ENCODE results near the gene UBAC2.

Gene UBAC2

GRCh38 chr13:99373436-99373835 lies 172.8 kb downstream of the UBAC2 start:
- in situ Hi-C loops (cut with MboI; ENCODE audit: low sequenced_read_pairs), result no loop called here

GRCh38 chr13:99374169-99374991 lies 173.7 kb downstream of the UBAC2 start:
- in situ Hi-C loops (cut with MboI; ENCODE audit: low sequenced_read_pairs), result no loop called here

GRCh38 chr13:99374994-99375737 lies 174.5 kb downstream of the UBAC2 start:
- in situ Hi-C loops (cut with MboI; ENCODE audit: low sequenced_read_pairs), result no loop called here

- in situ Hi-C loops (cut with MboI; ENCODE audit: low sequenced_read_pairs), result no loop called here
These were observed 175.1 kb downstream of the UBAC2 start for GRCh38 chr13:99375738-99376080.

GRCh38 chr13:99376132-99376531 lies 175.5 kb downstream of the UBAC2 start:
- in situ Hi-C loops (cut with MboI; ENCODE audit: low sequenced_read_pairs), result no loop called here

GRCh38 chr13:99376924-99377323 lies 176.3 kb downstream of the UBAC2 start:
- in situ Hi-C loops (cut with MboI; ENCODE audit: low sequenced_read_pairs), result no loop called here

GRCh38 chr13:99377641-99378040 lies 177.0 kb downstream of the UBAC2 start:
- in situ Hi-C loops (cut with MboI; ENCODE audit: low sequenced_read_pairs), result no loop called here

- in situ Hi-C loops (cut with MboI; ENCODE audit: low sequenced_read_pairs), result no loop called here
These were observed 178.5 kb downstream of the UBAC2 start for GRCh38 chr13:99378985-99379733.

- in situ Hi-C loops (cut with MboI; ENCODE audit: low sequenced_read_pairs), result no loop called here
These were observed 179.5 kb downstream of the UBAC2 start for GRCh38 chr13:99379856-99380801.

- in situ Hi-C loops (cut with MboI; ENCODE audit: low sequenced_read_pairs), result no loop called here
These were observed 180.4 kb downstream of the UBAC2 start for GRCh38 chr13:99380921-99381645.

GRCh38 chr13:99381766-99382165 lies 181.1 kb downstream of the UBAC2 start:
- in situ Hi-C loops (cut with MboI; ENCODE audit: low sequenced_read_pairs), result no loop called here

- in situ Hi-C loops (cut with MboI; ENCODE audit: low sequenced_read_pairs), result no loop called here
These were observed 181.9 kb downstream of the UBAC2 start for GRCh38 chr13:99382428-99383133.

- in situ Hi-C loops (cut with MboI; ENCODE audit: low sequenced_read_pairs), result no loop called here
These were observed 182.9 kb downstream of the UBAC2 start for GRCh38 chr13:99383511-99383921.

GRCh38 chr13:99383946-99384345 lies 183.3 kb downstream of the UBAC2 start:
- in situ Hi-C loops (cut with MboI; ENCODE audit: low sequenced_read_pairs), result no loop called here

GRCh38 chr13:99384468-99384867 lies 183.8 kb downstream of the UBAC2 start:
- in situ Hi-C loops (cut with MboI; ENCODE audit: low sequenced_read_pairs), result no loop called here

GRCh38 chr13:99385161-99385560 lies 184.5 kb downstream of the UBAC2 start:
- in situ Hi-C loops (cut with MboI; ENCODE audit: low sequenced_read_pairs), result loop anchor here (5.0 kb wide), 1 partner anchor 52 kb away; no protein-coding TSS in a partner anchor

GRCh38 chr13:99385940-99386339 lies 185.3 kb downstream of the UBAC2 start:
- in situ Hi-C loops (cut with MboI; ENCODE audit: low sequenced_read_pairs), result loop anchor here (5.0 kb wide), 1 partner anchor 51 kb away; no protein-coding TSS in a partner anchor

- in situ Hi-C loops (cut with MboI; ENCODE audit: low sequenced_read_pairs), result loop anchor here (5.0 kb wide), 1 partner anchor 51 kb away; no protein-coding TSS in a partner anchor
These were observed 185.8 kb downstream of the UBAC2 start for GRCh38 chr13:99386495-99386894.
